ENCODE results near the gene TSTD2.

Gene TSTD2

GRCh38 chr9:97563458-97564135 is 69.6 kb downstream of the TSTD2 start:
- no peak overlapping the region for H3K4me3 ChIP-seq (ENCODE audit: low read length)
- no peaks in the 10 kb centered on the region for H4K20me1 ChIP-seq (ENCODE audit: insufficient read depth, low read length)
- no peak overlapping the region for H2AFZ ChIP-seq (ENCODE audit: low read length)
- no peak for TF ChIP-seq EZH2 (optimal IDR thresholded peaks at IDR 0.05; ENCODE audit: low read depth, low read length)
- TF ChIP-seq CTCF (IDR thresholded peaks at IDR 0.05; ENCODE audit: low read length), result no peak
- no peak for TF ChIP-seq EZH2phosphoT487 (IDR thresholded peaks at IDR 0.05; ENCODE audit: low read length)
- H3K27me3 ChIP-seq (replicated peaks; ENCODE audit: insufficient read depth, low read length), result no peaks in the 10 kb centered on the region
- H3K4me1 ChIP-seq (ENCODE audit: low read length), result peaks cover 15% of the 10 kb centered on the region
- H3K9me3 ChIP-seq (replicated peaks; ENCODE audit: insufficient read depth, low read length), result no peaks in the 10 kb centered on the region
- no peaks in the 10 kb centered on the region for H3K9me2 ChIP-seq (replicated peaks; ENCODE audit: insufficient read depth, low read length)
- H3K79me2 ChIP-seq (ENCODE audit: low read length), result no peaks in the 10 kb centered on the region
- no peak for DNase-seq
- no peak overlapping the region for H3K27ac ChIP-seq (ENCODE audit: low read length)
- no peaks in the 10 kb centered on the region for H3K36me3 ChIP-seq (replicated peaks; ENCODE audit: insufficient read depth, low read length)
- H3F3A ChIP-seq (ENCODE audit: insufficient read depth, low read length), result peaks cover 6% of the 10 kb centered on the region
- no peak overlapping the region for H3K9ac ChIP-seq (ENCODE audit: low read length)
- H3K4me2 ChIP-seq (ENCODE audit: low read depth, low read length), result no peak overlapping the region

- Histone ChIP-seq H3K9me2 (replicated peaks; ENCODE audit: insufficient read depth, low read length) (no peaks in the 10 kb centered on the region), H3F3A (ENCODE audit: insufficient read depth, low read length) (peaks cover 12% of the 10 kb centered on the region), H3K9ac (ENCODE audit: low read length) (no peak overlapping the region), H3K4me2 (ENCODE audit: low read depth, low read length) (no peak overlapping the region), H3K4me3 (ENCODE audit: low read length) (no peak overlapping the region), H2AFZ (ENCODE audit: low read length) (no peak overlapping the region), H3K27me3 (replicated peaks; ENCODE audit: insufficient read depth, low read length) (no peaks in the 10 kb centered on the region), H4K20me1 (ENCODE audit: insufficient read depth, low read length) (no peaks in the 10 kb centered on the region), H3K4me1 (ENCODE audit: low read length) (peaks cover 22% of the 10 kb centered on the region), H3K9me3 (replicated peaks; ENCODE audit: insufficient read depth, low read length) (no peaks in the 10 kb centered on the region), H3K36me3 (replicated peaks; ENCODE audit: insufficient read depth, low read length) (no peaks in the 10 kb centered on the region), H3K27ac (ENCODE audit: low read length) (no peak overlapping the region), H3K79me2 (ENCODE audit: low read length) (no peaks in the 10 kb centered on the region)
- TF ChIP-seq EZH2phosphoT487 (IDR thresholded peaks at IDR 0.05; ENCODE audit: low read length) (no peak), EZH2 (optimal IDR thresholded peaks at IDR 0.05; ENCODE audit: low read depth, low read length) (no peak), CTCF (IDR thresholded peaks at IDR 0.05; ENCODE audit: low read length) (no peak)
- DNase-seq, result no peak
Measured at GRCh38 chr9:97562542-97562941, 70.6 kb downstream of the TSTD2 start.

GRCh38 chr9:97561501-97561900 is 71.7 kb downstream of the TSTD2 start:
- Histone ChIP-seq H3K27me3 (replicated peaks; ENCODE audit: insufficient read depth, low read length) (no peaks in the 10 kb centered on the region), H2AFZ (ENCODE audit: low read length) (no peak overlapping the region), H3K9me2 (replicated peaks; ENCODE audit: insufficient read depth, low read length) (no peaks in the 10 kb centered on the region), H3K9me3 (replicated peaks; ENCODE audit: insufficient read depth, low read length) (no peaks in the 10 kb centered on the region), H3K27ac (ENCODE audit: low read length) (no peak overlapping the region), H3K4me3 (ENCODE audit: low read length) (no peak overlapping the region), H4K20me1 (ENCODE audit: insufficient read depth, low read length) (no peaks in the 10 kb centered on the region), H3F3A (ENCODE audit: insufficient read depth, low read length) (peaks cover 12% of the 10 kb centered on the region), H3K36me3 (replicated peaks; ENCODE audit: insufficient read depth, low read length) (no peaks in the 10 kb centered on the region), H3K9ac (ENCODE audit: low read length) (no peak overlapping the region), H3K79me2 (ENCODE audit: low read length) (no peaks in the 10 kb centered on the region), H3K4me1 (ENCODE audit: low read length) (peaks cover 27% of the 10 kb centered on the region), H3K4me2 (ENCODE audit: low read depth, low read length) (no peak overlapping the region)
- TF ChIP-seq EZH2 (optimal IDR thresholded peaks at IDR 0.05; ENCODE audit: low read depth, low read length), result no peak
- TF ChIP-seq EZH2phosphoT487 (IDR thresholded peaks at IDR 0.05; ENCODE audit: low read length), result no peak
- no peak for TF ChIP-seq CTCF (IDR thresholded peaks at IDR 0.05; ENCODE audit: low read length)
- no peak for DNase-seq

Measured in MM.1S (cell line).